BJ (cell line): ENCODE data around the gene THYN1. TPM values are rescaled to one million over a fixed set of nuclear protein-coding genes. Genes with fewer than 3 reads are reported as not detected.
A peak's percentile ranks its signal among the peaks of the same experiment; 100 is the strongest.

Source experiments
- CTCF ChIA-PET: fragments of 350-600 bp; formaldehyde crosslinking; extraction: SDS; loops from one replicate; lab custom pipeline; 2021; ENCODE audit warnings: antibody characterized with exemption, inconsistent platforms; lab: Yijun Ruan, JAX
- POLR2A ChIA-PET: fragments of 300-600 bp; sonication (Branson Sonifier 250); formaldehyde crosslinking; extraction: SDS; loops from one replicate; lab custom pipeline; 2021; ENCODE audit warnings: antibody characterized with exemption; lab: Charles Lee
- DNase-seq: peaks from one replicate; pipeline ENCODE4 v3.0.0-alpha.2; 2011; ENCODE audit warnings: low read depth
- H3K27me3 ChIP-seq: 2 replicates; pipeline ENCODE4 v1.6.0; 2011; ENCODE audit warnings: low read length; ENCODE audit not compliant: control insufficient read depth, insufficient read depth
- H3K36me3 ChIP-seq: 2 replicates; pipeline ENCODE4 v1.5.1; 2011; ENCODE audit warnings: low read length; ENCODE audit not compliant: control insufficient read depth, insufficient read depth
- H3K4me3 ChIP-seq: 2 replicates; pipeline ENCODE4 v1.5.1; 2011; ENCODE audit warnings: low read depth, mild to moderate bottlenecking, control low read depth, low read length
- CTCF ChIP-seq: IDR thresholded peaks from 2 replicates; pipeline ENCODE4 v1.5.1; 2011; ENCODE audit warnings: low read depth, mild to moderate bottlenecking, control low read depth, inconsistent platforms, low read length, moderate library complexity; ENCODE audit not compliant: insufficient read depth
- polyA plus RNA-seq: library from polyadenylated mRNA; depleted of rRNA; stranded (reverse); fragments of >200 nt; gene quantifications from 2 replicates; pipeline ENCODE4 v1.2.3, GENCODE V29; 2011

THYN1 gene
- polyA plus RNA-seq, 1 experiment = 38.2 TPM

GRCh38 chr11:134229126-134229790 lies 23.9 kb downstream of the THYN1 start:
- no peak overlapping the region for H3K4me3 ChIP-seq
- no peak for TF ChIP-seq CTCF
- H3K36me3 ChIP-seq = no peaks in the 10 kb centered on the region; the same call in 1 of the 2 replicates
- DNase-seq = no peak
- ChIA-PET POLR2A (interaction anchor here (0.6 to 0.7 kb wide), 2 partner anchors 181 to 1577 kb away, joined by 3 to 4 read pairs; no protein-coding TSS in a partner anchor), CTCF (interaction anchor here (1.2 to 1.9 kb wide), 3 partner anchors 15 to 23 kb away, joined by 4 to 8 read pairs (median 4); no protein-coding TSS in a partner anchor)
- H3K27me3 ChIP-seq = no peaks in the 10 kb centered on the region

GRCh38 chr11:134228625-134229024 lies 24.5 kb downstream of the THYN1 start:
- H3K4me3 ChIP-seq = no peak overlapping the region
- POLR2A ChIA-PET = interaction anchor here (0.6 to 0.7 kb wide), 2 partner anchors 180 to 1576 kb away, joined by 3 to 4 read pairs; no protein-coding TSS in a partner anchor
- CTCF ChIA-PET = interaction anchor here (1.8 to 1.9 kb wide), 2 partner anchors 16 to 24 kb away, joined by 4 to 8 read pairs; no protein-coding TSS in a partner anchor
- TF ChIP-seq CTCF = no peak
- no peaks in the 10 kb centered on the region for H3K27me3 ChIP-seq
- H3K36me3 ChIP-seq = no peaks in the 10 kb centered on the region; the same call in 1 of the 2 replicates
- DNase-seq = peak; percentile 46

GRCh38 chr11:134226806-134227325 lies 26.3 kb downstream of the THYN1 start:
- H3K4me3 ChIP-seq = no peak overlapping the region
- H3K27me3 ChIP-seq = no peaks in the 10 kb centered on the region
- CTCF ChIA-PET = interaction anchor here (0.9 kb wide), 1 partner anchor 21 kb away, joined by 3 read pairs; no protein-coding TSS in a partner anchor
- no peak for DNase-seq
- no peak for TF ChIP-seq CTCF
- H3K36me3 ChIP-seq = no peaks in the 10 kb centered on the region; the same call in 1 of the 2 replicates
- POLR2A ChIA-PET = no interaction called here

- no peak for DNase-seq
- Histone ChIP-seq H3K4me3 (peak overlapping the region; percentile 73), H3K36me3 (no peaks in the 10 kb centered on the region; the same call in 1 of the 2 replicates), H3K27me3 (no peaks in the 10 kb centered on the region)
- CTCF ChIA-PET = interaction anchor here (0.6 to 1.6 kb wide), 4 partner anchors 18 to 296 kb away, joined by 3 to 7 read pairs (median 4); no protein-coding TSS in a partner anchor
- POLR2A ChIA-PET = interaction anchor here (0.8 kb wide), 1 partner anchor 29 kb away, joined by 3 read pairs; the partner anchor contains the start of gene ACAD8
- TF ChIP-seq CTCF = no peak
These were observed 28.2 kb downstream of the THYN1 start for GRCh38 chr11:134224710-134225664.
